ENCODE data around the gene MRPL10. TPM values are rescaled to one million over a fixed set of nuclear protein-coding genes. Genes with fewer than 3 reads are reported as not detected.

The MRPL10 gene
- total RNA-seq, 1 experiment from 2014 or later: 70.2 TPM

DNA sequence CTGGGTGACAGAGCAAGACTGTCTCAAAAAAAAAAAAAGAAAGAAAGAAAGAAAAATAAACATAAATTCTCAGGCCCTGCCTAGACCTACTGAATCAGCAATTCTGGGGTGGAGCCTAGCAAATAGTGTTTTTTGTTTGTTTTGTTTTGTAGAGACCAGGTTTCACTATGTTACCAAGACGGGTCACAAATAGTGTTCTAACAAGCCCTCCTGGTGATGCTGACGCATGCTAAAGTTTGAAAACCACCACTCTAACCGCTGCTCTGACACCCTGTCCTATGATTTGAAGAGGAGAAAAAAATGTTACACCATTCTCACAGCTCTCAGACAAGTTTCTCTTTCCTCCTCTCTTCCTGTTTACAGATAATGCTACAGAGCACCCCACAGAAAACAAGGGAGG is 1.5 kb downstream of the MRPL10 start:
- H3K36me3 Mint-ChIP-seq (ENCODE audit: insufficient read depth, unreplicated experiment): peaks cover 71% of the 10 kb centered on the region
- H3K27ac Mint-ChIP-seq (ENCODE audit: unreplicated experiment): no peak overlapping the region
- no peak for DNase-seq
- BruUV-seq (replicated peaks): no TSS peak
- intact Hi-C loops (cut with micrococcal nuclease; ENCODE audit: unreplicated experiment): no loop called here
- CTCF ChIA-PET: interaction anchor here (2.0 kb wide), 1 partner anchor 11 kb away, joined by 18 read pairs; the partner anchor contains the start of gene SCRN2
- H3K4me1 Mint-ChIP-seq (ENCODE audit: low read depth, unreplicated experiment): peaks cover 9% of the 10 kb centered on the region
- peak overlapping the region; percentile 95 for H3K4me3 Mint-ChIP-seq (ENCODE audit: low read depth, unreplicated experiment)
- H3K9me3 Mint-ChIP-seq (ENCODE audit: low read depth, unreplicated experiment): no peaks in the 10 kb centered on the region
- TF ChIP-seq, protein P1, sequence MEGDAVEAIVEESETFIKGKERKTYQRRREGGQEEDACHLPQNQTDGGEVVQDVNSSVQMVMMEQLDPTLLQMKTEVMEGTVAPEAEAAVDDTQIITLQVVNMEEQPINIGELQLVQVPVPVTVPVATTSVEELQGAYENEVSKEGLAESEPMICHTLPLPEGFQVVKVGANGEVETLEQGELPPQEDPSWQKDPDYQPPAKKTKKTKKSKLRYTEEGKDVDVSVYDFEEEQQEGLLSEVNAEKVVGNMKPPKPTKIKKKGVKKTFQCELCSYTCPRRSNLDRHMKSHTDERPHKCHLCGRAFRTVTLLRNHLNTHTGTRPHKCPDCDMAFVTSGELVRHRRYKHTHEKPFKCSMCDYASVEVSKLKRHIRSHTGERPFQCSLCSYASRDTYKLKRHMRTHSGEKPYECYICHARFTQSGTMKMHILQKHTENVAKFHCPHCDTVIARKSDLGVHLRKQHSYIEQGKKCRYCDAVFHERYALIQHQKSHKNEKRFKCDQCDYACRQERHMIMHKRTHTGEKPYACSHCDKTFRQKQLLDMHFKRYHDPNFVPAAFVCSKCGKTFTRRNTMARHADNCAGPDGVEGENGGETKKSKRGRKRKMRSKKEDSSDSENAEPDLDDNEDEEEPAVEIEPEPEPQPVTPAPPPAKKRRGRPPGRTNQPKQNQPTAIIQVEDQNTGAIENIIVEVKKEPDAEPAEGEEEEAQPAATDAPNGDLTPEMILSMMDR (IDR thresholded peaks at IDR 0.05; ENCODE audit: unreplicated experiment): no peak
- no peaks in the 10 kb centered on the region for H3K27me3 Mint-ChIP-seq (ENCODE audit: unreplicated experiment)

DNA sequence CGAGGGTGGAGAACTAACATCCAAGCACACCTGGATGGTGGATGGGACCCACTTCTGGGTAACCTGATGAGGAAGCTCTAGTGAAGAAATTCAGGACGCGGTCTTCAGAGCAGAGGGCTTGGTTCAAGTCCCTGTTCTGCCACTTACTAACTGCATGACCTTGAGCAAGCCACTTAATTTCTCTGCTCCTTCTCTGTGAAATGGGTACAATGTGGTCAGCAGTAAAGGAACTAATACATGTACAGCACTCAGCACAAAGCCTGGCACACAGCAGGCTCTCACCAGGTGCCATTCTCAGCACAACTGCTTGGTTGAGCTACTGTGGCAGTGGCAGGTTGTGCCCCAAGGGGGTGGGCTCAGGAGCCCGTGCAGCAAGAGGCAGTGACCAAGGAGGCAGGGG is 7.8 kb downstream of the MRPL10 start:
- intact Hi-C loops (cut with micrococcal nuclease; ENCODE audit: unreplicated experiment): no loop called here
- H3K27ac Mint-ChIP-seq (ENCODE audit: unreplicated experiment): no peak overlapping the region
- TF ChIP-seq, protein P1 (IDR thresholded peaks at IDR 0.05; ENCODE audit: unreplicated experiment): no peak
- BruUV-seq (replicated peaks): TSS peak; percentile 5
- CTCF ChIA-PET: no interaction called here
- DNase-seq: no peak
- H3K9me3 Mint-ChIP-seq (ENCODE audit: low read depth, unreplicated experiment): no peaks in the 10 kb centered on the region
- H3K4me3 Mint-ChIP-seq (ENCODE audit: low read depth, unreplicated experiment): no peak overlapping the region
- peaks cover 20% of the 10 kb centered on the region for H3K4me1 Mint-ChIP-seq (ENCODE audit: low read depth, unreplicated experiment)
- H3K27me3 Mint-ChIP-seq (ENCODE audit: unreplicated experiment): no peaks in the 10 kb centered on the region
- H3K36me3 Mint-ChIP-seq (ENCODE audit: insufficient read depth, unreplicated experiment): peaks cover 84% of the 10 kb centered on the region

DNA sequence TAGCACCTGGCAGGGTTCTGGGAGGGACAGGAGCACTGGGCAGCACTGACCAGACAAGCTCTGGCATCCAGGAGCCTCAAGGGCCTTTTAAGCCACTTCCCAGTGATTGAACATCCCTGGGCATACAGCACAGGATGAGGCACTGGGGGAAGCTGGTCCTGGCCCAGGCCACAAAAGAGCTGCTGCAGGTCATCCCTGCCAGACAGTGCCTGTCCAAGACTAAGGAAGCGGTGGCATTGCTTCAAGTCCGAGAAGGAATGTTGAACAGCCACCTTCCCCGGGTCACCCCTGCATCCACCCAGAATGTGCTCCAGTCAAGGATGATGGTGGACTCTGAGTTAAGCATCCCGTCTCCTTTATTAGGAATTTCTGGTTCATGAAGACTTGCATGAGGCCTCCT is 8.6 kb downstream of the MRPL10 start:
- H3K4me1 Mint-ChIP-seq (ENCODE audit: low read depth, unreplicated experiment): peaks cover 20% of the 10 kb centered on the region
- CTCF ChIA-PET: interaction anchor here (0.6 kb wide), 2 partner anchors 67 to 782 kb away, joined by 3 to 7 read pairs; partner anchors contain the start of gene HOXB6
- no TSS peak for BruUV-seq (replicated peaks)
- no peaks in the 10 kb centered on the region for H3K27me3 Mint-ChIP-seq (ENCODE audit: unreplicated experiment)
- intact Hi-C loops (cut with micrococcal nuclease; ENCODE audit: unreplicated experiment): no loop called here
- no peak overlapping the region for H3K4me3 Mint-ChIP-seq (ENCODE audit: low read depth, unreplicated experiment)
- H3K27ac Mint-ChIP-seq (ENCODE audit: unreplicated experiment): no peak overlapping the region
- TF ChIP-seq, protein P1 (IDR thresholded peaks at IDR 0.05; ENCODE audit: unreplicated experiment): no peak
- DNase-seq: no peak
- peaks cover 76% of the 10 kb centered on the region for H3K36me3 Mint-ChIP-seq (ENCODE audit: insufficient read depth, unreplicated experiment)
- H3K9me3 Mint-ChIP-seq (ENCODE audit: low read depth, unreplicated experiment): no peaks in the 10 kb centered on the region

DNA sequence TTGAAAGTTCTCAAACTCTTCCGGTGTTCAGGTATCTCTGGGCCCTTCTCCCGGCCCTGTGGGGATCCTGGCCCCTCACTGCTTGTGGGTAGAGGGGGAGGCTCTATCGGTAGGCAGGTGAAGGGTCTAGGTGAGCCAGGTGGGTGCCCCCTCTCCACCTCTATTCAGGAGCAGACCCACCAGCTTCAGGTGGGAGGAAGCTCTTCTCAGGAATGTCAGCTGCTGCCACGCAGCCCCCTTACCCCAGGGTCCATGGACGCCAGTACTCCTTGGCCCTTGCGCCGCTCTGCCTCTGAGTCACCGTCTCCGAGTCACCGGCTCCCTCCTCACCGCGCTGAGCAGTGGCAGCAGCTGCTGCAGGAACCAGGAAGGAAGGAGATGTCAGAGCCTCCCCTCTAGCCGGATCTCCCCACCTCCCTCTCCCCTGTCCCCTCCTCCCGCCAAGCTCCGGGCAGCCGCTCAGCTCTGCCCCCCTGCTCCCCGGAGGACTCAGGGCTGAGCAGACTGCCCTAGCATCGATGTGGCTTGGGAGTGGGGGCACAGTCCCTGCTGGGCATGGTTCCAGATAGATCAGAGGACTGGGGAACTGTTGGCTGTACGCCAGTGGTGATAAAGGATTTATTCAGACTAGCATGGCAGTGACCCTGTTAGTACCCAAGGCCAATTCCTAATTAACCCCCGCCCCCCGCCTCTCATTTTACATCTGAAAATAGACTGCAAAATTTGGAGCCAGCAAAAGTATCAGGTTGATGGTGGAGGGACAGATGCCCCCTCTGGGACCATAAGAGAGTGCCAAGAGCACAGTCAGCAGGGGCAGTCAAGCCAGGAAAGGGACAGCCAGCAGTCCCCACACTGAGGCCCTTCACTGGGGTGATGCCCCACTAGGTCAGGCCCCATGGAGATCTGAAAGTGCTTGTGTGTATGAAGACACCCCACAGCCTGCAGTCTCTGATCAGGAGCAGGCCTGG is 9.6 kb downstream of the MRPL10 start, which contains the start of gene OSBPL7:
Gene OSBPL7, minus strand, starts transcription at position 371 of the 968 bp plus-strand sequence. CDS start 1,516 bp downstream, outside the sequence.
- peak within 1 kb of the TSS; percentile 98 for H3K4me3 Mint-ChIP-seq (ENCODE audit: low read depth, unreplicated experiment)

More for the DNA sequence above, 9.6 kb downstream of the MRPL10 start, which contains the start of gene OSBPL7:
- H3K9me3 Mint-ChIP-seq (ENCODE audit: low read depth, unreplicated experiment): no peaks in the 10 kb centered on the region
- CTCF ChIA-PET: interaction anchor here (0.5 to 1.0 kb wide), 7 partner anchors 10 to 149 kb away, joined by 3 to 6 read pairs (median 3); partner anchors contain the start of genes CDK5RAP3, LRRC46, MRPL10 and SCRN2
- H3K36me3 Mint-ChIP-seq (ENCODE audit: insufficient read depth, unreplicated experiment): peaks cover 72% of the 10 kb centered on the region
- DNase-seq: peak; percentile 92
- TF ChIP-seq, protein P1 (IDR thresholded peaks at IDR 0.05; ENCODE audit: unreplicated experiment): no peak
- no peaks in the 10 kb centered on the region for H3K27me3 Mint-ChIP-seq (ENCODE audit: unreplicated experiment)
- BruUV-seq (replicated peaks): no TSS peak
- peak within 1 kb of the TSS; percentile 89 for H3K27ac Mint-ChIP-seq (ENCODE audit: unreplicated experiment)
- H3K4me1 Mint-ChIP-seq (ENCODE audit: low read depth, unreplicated experiment): peaks cover 20% of the 10 kb centered on the region
- intact Hi-C loops (cut with micrococcal nuclease; ENCODE audit: unreplicated experiment): no loop called here

All from Calu3 (cell line).